ENCODE data around the gene ZFPL1.

ZFPL1 gene

GRCh38 chr11:65083834-65084597 lies at the start of gene ZFPL1, which contains the start of gene CDCA5:
Gene ZFPL1 (plus strand): TSS chr11:65084222. CDS start chr11:65084699, 477 bp downstream.
Gene CDCA5 (minus strand): TSS chr11:65084040. CDS start chr11:65083978, 62 bp downstream.
- peak within 1 kb of the TSS; percentile 81 to 91 for H3K4me3 ChIP-seq (replicated peaks in 1 of 2; ENCODE audit: low read depth in 2 of 2, low read length in 2 of 2)
- no peak for TF ChIP-seq CTCF (IDR thresholded peaks at IDR 0.05; ENCODE audit: low read depth, low read length)
- peak; percentile 96 to 97 for DNase-seq (ENCODE audit: low read depth in 2 of 2)

- DNase-seq (ENCODE audit: low read depth in 2 of 2): no peak
- TF ChIP-seq CTCF (IDR thresholded peaks at IDR 0.05; ENCODE audit: low read depth, low read length): no peak
- H3K4me3 ChIP-seq (replicated peaks in 1 of 2; ENCODE audit: low read depth in 2 of 2, low read length in 2 of 2): no peak overlapping the region
Measured at GRCh38 chr11:65034423-65034822, 49.6 kb upstream of the ZFPL1 start.

GRCh38 chr11:65035579-65035978 lies 48.4 kb upstream of the ZFPL1 start:
- no peak for DNase-seq (ENCODE audit: low read depth in 2 of 2)
- no peak overlapping the region for H3K4me3 ChIP-seq (replicated peaks in 1 of 2; ENCODE audit: low read depth in 2 of 2, low read length in 2 of 2)
- TF ChIP-seq CTCF (IDR thresholded peaks at IDR 0.05; ENCODE audit: low read depth, low read length): no peak

- peak in 1 of 2 donors; percentile 16 for DNase-seq (ENCODE audit: low read depth in 2 of 2)
- no peak for TF ChIP-seq CTCF (IDR thresholded peaks at IDR 0.05; ENCODE audit: low read depth, low read length)
- no peak overlapping the region for H3K4me3 ChIP-seq (replicated peaks in 1 of 2; ENCODE audit: low read depth in 2 of 2, low read length in 2 of 2)
Measured at GRCh38 chr11:65036931-65037330, 47.1 kb upstream of the ZFPL1 start.

GRCh38 chr11:65040520-65040846 lies 43.5 kb upstream of the ZFPL1 start:
- H3K4me3 ChIP-seq (replicated peaks in 1 of 2; ENCODE audit: low read depth in 2 of 2, low read length in 2 of 2): peak overlapping the region; percentile 63 to 70
- no peak for DNase-seq (ENCODE audit: low read depth in 2 of 2)
- no peak for TF ChIP-seq CTCF (IDR thresholded peaks at IDR 0.05; ENCODE audit: low read depth, low read length)

- no peak for TF ChIP-seq CTCF (IDR thresholded peaks at IDR 0.05; ENCODE audit: low read depth, low read length)
- DNase-seq (ENCODE audit: low read depth in 2 of 2): peak; percentile 92 to 95
- H3K4me3 ChIP-seq (replicated peaks in 1 of 2; ENCODE audit: low read depth in 2 of 2, low read length in 2 of 2): peak within 1 kb of the TSS; percentile 63 to 70
Measured at GRCh38 chr11:65040847-65041622, 43.0 kb upstream of the ZFPL1 start, which contains the start of gene SAC3D1. Gene SAC3D1 (plus strand): TSS chr11:65041210. CDS start chr11:65041293, 83 bp downstream.
